Measurements from ENCODE around the gene OTUD3.

DNA sequence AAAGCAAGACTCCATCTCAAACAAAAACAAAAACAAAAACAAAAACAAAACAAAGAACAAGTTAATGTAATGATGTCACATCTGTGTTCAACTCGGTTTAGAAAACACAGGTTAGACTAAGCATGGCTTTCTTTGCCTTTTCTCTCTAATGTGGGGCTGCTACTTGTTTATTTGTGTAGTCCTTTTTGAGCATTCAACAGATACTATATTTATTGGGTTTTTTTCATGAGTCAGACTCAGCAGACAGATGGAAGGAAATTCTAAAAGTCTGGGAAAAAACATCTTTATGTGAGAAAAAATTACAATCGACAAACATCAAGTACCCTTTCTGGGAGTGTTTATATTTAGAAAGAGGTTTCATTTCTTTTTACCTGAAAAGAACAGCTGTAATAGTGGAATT is 22.3 kb upstream of the OTUD3 start:
- TF ChIP-seq, protein P1, sequence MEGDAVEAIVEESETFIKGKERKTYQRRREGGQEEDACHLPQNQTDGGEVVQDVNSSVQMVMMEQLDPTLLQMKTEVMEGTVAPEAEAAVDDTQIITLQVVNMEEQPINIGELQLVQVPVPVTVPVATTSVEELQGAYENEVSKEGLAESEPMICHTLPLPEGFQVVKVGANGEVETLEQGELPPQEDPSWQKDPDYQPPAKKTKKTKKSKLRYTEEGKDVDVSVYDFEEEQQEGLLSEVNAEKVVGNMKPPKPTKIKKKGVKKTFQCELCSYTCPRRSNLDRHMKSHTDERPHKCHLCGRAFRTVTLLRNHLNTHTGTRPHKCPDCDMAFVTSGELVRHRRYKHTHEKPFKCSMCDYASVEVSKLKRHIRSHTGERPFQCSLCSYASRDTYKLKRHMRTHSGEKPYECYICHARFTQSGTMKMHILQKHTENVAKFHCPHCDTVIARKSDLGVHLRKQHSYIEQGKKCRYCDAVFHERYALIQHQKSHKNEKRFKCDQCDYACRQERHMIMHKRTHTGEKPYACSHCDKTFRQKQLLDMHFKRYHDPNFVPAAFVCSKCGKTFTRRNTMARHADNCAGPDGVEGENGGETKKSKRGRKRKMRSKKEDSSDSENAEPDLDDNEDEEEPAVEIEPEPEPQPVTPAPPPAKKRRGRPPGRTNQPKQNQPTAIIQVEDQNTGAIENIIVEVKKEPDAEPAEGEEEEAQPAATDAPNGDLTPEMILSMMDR (conservative IDR thresholded peaks at IDR 0.05; ENCODE audit: low read depth, low read length), result no peak
- no peak for TF ChIP-seq EZH2 (IDR thresholded peaks at IDR 0.05; ENCODE audit: borderline replicate concordance, low read depth, low read length, poor library complexity, severe bottlenecking)

All from A673 (cell line).